Astrocyte of the hippocampus (primary cell): Measurements from ENCODE around the gene HMX1.
A peak's percentile ranks its signal among the peaks of the same experiment; 100 is the strongest.

Experiments
- DNase-seq: peaks from one replicate; pipeline ENCODE4 v3.0.0; 2011; ENCODE audit warnings: low read depth, low spot score

The HMX1 gene

DNA sequence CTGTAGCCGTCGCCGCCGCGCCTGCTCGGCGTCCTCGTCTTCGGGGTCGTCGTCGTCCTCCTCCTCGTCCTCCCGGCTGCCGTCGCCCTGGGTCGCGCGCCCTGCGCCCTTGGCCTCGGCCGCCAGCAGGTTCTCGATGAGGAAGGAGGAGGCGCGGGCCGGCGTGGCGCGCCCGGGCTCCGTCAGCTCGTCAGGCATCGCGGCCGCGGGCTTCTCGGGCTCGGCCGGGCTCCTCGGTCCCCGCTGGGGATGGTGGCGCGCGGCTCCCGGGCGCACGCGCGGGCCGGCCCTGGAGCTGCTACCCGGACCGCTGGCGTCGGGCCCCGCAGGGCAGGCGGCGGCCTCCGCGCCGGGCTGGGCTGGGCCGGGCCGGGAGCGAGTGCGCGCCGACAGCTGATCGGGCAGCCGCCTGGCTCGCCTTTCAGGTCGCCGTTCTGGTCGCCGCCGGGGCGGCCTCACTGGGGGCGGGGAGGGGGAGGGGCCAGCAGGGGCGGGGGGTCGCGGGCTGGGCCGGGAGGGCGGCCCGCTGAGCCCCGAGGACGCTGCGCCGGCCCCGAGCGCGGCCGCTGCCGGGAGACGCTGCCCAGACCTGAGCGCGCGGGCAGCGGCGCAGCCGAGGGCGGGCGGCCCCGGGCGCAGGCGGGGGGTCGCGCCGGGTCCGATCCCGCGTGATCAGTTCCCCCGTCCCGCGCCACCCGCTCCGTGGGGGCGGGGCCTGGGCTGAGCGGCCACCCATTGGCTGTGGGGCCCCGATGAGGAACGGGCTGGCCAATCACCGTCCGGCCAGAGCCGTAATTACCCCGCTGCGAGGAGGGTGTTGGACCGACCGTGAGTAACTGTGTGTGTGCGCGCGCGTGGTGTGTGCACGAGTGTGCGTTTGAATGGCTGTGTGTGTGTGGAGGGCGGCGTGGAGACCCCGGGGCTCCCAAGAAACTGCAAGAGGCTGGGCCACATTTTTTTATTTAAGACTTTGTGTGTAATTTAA lies at the start of gene HMX1:
Gene HMX1 (minus strand): TSS at position 423 of the 985 bp plus-strand sequence. CDS start 225 bp downstream, at position 198.
- DNase-seq: peak; percentile 36

- DNase-seq: no peak
These were observed 49.3 kb upstream of the HMX1 start for GRCh38 chr4:8920969-8921368.

DNA sequence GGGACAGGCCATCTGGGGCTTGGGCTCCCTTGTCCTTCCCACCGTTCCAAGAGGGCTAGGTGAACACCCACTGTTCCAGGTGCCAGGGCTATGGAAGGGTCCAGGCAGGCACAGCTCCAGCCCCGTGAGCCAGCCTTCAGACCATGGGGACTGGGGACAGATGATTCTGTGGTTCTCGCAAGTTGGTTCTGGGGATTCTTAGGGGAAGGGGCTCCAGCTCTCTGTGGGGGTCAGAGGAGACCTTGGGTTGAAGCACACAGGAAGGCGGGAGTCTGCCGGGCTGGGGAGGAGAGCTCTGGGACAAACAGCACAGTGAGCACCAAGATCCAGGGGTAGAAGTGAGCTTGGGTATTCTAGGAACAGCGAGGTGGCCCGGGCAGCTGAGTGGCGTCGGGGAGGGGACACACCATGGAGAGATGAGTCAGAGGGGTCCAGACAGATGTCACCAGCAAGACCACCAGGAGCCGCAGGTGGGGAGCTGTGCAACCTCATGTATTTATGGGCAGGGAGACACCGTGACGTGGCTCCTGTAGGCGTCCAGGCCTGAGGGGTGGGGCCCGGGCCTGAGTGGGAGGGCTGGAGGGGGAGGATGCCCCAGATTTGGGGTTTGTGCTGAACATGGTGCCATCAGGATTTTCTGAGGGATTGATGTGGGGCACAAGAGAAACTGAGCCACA lies 48.8 kb upstream of the HMX1 start:
- DNase-seq: no peak

DNA sequence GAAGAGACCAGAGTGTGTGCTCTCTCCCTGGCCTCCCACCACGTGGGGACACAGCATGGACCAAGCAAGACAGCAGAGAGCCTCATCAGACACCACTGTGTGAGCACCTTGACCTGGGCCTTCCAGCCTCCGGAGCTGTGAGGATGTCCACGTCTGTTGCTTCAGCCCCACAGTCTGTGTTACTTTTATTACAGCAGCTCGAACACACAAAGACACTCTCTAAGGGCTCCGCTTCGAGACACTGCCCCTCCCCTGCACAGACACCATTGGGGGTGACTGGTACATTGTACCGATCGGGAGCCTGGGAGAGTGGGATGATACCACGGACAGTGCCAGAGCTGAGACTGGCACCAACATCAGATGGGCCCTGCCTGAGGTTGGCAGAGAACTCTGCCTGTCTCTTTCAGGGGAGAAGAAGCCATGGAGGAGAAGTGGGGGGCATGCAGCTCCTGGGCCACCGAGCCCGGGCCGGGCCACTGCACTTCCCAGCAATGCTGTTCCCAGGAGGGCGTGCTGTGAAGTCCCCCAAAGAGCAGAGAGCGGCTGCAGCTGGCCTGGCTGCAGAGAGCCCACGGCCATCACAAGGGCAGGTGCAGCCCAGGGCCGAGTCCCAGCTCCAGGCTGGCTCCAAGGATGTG lies 48.1 kb upstream of the HMX1 start:
- no peak for DNase-seq

GRCh38 chr4:8917868-8918783 lies 46.5 kb upstream of the HMX1 start:
- peak; percentile 79 for DNase-seq

DNA sequence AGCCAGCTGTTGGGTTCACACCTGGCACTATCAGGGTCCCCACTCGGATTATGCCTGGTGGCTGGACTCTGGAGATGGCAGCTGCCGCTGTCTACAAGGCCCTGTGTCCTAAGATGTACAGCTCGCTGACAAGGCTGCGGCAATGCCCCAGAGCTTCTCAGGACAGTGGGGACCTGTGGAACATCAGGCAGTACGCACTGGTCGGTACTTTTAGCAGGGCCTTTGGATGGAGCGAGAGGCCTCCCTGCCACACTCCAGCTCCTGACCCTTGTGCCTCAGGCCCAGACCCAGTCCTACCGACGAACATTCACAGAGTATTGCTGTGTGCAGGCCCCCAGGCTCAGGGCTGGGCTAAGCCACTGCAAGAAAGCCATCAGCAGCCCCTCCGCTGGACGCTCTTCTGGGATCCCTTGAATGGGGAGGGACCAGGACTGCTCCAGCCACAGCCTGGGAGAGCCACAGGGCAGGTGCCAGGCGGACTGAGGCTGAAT lies 45.7 kb upstream of the HMX1 start:
- no peak for DNase-seq

GRCh38 chr4:8916906-8917305 lies 45.3 kb upstream of the HMX1 start:
- no peak for DNase-seq

GRCh38 chr4:8916351-8916885 lies 44.8 kb upstream of the HMX1 start:
- DNase-seq: no peak

DNA sequence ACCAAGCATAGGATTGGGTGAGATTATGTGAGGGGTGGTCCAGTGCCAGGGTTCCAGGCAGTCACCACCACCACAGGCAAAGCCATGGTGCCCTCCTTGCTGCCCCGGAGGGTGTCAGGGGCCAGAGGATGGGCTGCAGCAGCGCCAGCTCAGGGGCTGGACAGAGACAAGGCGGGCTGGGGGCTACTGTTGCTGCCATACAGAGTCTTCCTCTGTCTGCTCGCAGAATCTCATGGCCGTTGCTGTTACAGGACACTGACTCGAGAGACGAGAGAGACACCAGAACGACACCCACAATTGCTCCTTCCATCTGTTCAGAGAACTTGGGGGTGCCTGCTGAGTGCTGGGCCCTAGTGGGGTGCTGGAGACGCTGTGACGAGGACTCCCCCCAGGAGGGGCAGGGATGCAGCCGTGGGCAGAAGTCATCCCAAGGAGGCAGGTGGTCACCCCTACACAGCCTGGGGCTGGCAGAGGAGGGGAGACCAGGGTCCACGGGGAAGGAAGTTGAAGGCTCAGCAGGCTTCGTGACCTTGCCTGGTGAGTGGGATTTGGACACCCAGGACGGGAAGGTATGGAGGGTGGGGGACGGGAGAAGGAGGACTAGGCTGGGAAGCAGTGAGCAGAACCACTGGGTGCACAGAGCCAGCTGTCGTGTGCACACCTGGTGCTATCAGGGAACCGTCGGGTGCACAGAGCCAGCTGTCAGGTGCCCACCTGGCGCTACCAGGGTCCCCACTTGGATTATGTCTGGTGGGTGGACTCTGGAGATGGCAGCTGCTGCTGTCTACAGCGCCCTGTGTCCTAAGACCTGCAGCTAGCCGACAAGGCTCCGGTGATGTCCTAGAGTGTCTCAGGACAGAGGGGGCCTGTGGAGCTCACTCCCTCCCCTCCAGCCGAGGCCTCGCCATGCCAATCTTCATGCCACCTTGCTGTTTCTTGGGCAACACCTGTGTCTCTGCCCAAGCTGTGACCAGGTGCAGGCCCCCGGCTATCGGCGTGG lies 43.9 kb upstream of the HMX1 start:
- DNase-seq: no peak

- DNase-seq: no peak
These were observed 43.0 kb upstream of the HMX1 start for GRCh38 chr4:8914461-8915171.

GRCh38 chr4:8913858-8914460 lies 42.3 kb upstream of the HMX1 start:
- DNase-seq: no peak

DNA sequence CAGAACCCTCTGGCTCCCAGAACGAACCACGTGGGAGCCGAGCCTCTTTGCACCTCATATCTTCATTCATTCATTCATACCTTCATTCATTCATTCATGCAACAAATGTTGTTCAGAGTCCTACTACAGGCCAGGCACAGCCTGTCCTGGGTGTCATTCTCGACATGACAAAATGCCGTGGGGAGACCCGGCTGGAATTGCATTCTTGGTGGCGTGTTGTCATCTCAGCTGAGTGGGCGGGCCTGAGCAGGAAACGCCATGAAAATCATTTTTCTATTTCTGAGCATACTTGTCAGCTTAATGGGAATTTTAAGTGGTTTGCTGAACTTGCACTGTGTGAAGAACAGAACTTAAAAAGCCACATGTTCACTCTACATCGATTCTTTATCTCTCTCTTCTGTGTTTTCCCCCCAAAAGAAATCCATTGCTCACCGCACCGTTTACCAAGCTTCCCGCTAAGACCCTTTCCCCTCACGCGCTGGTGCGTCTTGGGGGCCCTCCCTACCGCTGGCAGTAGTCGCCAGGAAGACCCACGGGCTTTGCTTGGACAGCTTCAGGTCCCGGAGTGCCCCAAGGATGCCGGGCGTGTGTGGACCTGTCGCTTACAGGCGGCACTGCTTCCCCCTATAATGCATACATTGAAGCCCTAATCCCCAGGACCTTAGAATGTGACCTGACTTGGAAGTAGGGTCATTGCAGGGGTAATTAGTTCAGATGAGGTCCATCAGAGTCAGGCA lies 41.6 kb upstream of the HMX1 start:
- DNase-seq: no peak

DNA sequence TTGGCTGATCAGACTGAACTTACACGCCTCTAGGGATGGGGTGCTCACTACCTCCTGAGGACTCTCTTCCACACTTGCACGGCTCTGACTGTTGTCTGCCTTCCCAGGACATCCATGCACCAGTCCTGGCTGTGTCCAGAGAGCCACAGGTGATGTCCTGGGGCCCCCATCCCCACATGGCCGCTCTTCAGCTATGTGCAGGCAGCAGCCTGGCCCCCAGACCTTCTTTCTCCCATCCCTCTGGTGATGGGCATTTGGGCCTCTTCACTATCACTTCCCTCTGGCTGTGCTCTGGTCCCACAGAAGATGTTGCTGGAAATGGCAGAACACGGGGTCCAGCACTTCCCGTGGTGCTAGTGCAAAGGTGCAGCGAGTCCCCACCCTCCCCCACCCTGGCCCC lies 40.9 kb upstream of the HMX1 start:
- DNase-seq: no peak

GRCh38 chr4:8912089-8912455 lies 40.4 kb upstream of the HMX1 start:
- no peak for DNase-seq

DNA sequence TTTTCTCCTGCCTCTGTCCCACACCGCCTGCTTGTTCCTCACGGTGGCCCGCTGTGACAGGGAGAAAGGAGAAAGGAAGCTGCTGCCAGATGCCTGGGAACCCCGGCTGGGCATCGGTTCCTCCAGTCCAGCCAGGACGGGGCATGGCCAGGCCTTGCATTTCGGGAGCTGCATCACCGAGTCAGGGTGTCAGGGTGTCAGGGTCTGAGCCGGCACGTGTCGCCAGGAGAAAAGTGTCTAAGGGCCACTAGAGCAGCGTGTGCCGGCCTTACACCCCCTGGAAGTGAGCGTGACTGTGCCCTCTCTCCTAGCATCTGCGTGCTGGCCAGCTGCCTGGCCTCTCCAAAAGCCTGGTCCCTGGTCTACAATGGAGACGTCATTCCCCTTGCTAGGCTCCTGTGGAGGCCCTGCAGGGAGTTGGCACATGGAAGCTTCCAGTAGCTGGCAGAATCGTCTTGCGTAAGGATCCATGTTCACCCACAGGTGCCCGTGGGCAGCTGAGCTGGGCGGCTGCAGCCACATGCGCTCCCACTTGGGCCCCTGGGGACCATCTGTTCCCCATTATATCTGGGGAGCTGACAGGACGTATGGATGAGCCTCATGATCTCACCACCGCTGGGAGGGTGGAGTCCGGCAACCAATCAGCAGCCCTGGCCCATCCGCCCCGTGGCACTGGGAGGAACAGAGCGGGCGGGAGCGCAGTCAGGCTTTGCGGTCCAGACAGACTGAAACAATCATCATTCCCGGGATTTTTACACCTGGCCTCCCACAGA lies 39.9 kb upstream of the HMX1 start:
- DNase-seq: no peak

DNA sequence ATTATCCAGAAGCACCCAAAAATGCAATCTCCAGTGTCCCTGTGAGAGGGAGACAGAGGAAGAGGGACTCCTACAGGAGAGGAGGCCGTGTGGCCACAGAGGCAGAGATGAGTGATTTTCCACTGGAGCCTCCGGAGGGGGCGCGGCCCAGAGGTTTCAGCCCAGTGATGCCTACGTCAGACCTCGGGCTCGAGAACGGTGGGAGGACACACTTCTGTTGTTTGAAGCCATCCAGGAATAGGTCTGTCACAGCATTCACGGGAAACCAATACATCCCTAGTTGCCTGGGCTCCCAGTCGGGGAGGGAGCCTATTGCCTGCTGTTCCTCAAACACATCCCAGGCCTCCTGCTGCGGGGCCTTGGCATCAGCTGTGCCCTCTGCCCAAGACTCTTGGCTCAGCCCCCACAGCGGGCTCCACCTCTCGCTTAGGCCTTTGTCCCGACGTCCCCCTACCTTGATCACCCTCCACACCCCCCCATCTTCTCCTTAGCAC lies 39.2 kb upstream of the HMX1 start:
- DNase-seq: no peak
